ENCODE measurements around the gene PTPRK.

PTPRK gene

GRCh38 chr6:128062882-128063603 is 457.4 kb downstream of the PTPRK start:
- DNase-seq, result no peak

- no peak for DNase-seq
Measured at GRCh38 chr6:128057946-128058345, 462.5 kb downstream of the PTPRK start.

- no peak for DNase-seq
Measured at GRCh38 chr6:128057541-128057940, 462.9 kb downstream of the PTPRK start.

- no peak for DNase-seq
Measured at GRCh38 chr6:128053109-128053508, 467.3 kb downstream of the PTPRK start.

GRCh38 chr6:128047989-128048388 is 472.4 kb downstream of the PTPRK start:
- DNase-seq, result no peak

- no peak for DNase-seq
Measured at GRCh38 chr6:128046033-128046432, 474.4 kb downstream of the PTPRK start.

- DNase-seq, result no peak
Measured at GRCh38 chr6:128039543-128039942, 480.9 kb downstream of the PTPRK start.

- no peak for DNase-seq
Measured at GRCh38 chr6:128036808-128037570, 483.4 kb downstream of the PTPRK start.

- DNase-seq, result no peak
Measured at GRCh38 chr6:128033156-128033555, 487.2 kb downstream of the PTPRK start.

GRCh38 chr6:128032042-128032441 is 488.4 kb downstream of the PTPRK start:
- DNase-seq, result no peak

GRCh38 chr6:128029826-128030225 is 490.6 kb downstream of the PTPRK start:
- DNase-seq, result no peak

- DNase-seq, result no peak
Measured at GRCh38 chr6:128028183-128028582, 492.2 kb downstream of the PTPRK start.

- no peak for DNase-seq
Measured at GRCh38 chr6:128025478-128025877, 494.9 kb downstream of the PTPRK start.

GRCh38 chr6:128024969-128025368 is 495.4 kb downstream of the PTPRK start:
- DNase-seq, result no peak

GRCh38 chr6:128024046-128024445 is 496.4 kb downstream of the PTPRK start:
- DNase-seq, result no peak

GRCh38 chr6:128018821-128019220 is 501.6 kb downstream of the PTPRK start:
- no peak for DNase-seq

- DNase-seq, result no peak
Measured at GRCh38 chr6:128017288-128017687, 503.1 kb downstream of the PTPRK start.

GRCh38 chr6:128007658-128008057 is 512.7 kb downstream of the PTPRK start:
- DNase-seq, result no peak

- DNase-seq, result no peak
Measured at GRCh38 chr6:128005009-128005408, 515.4 kb downstream of the PTPRK start.

- DNase-seq, result no peak
Measured at GRCh38 chr6:128000363-128000762, 520.0 kb downstream of the PTPRK start.

- DNase-seq, result no peak
Measured at GRCh38 chr6:127998985-127999384, 521.4 kb downstream of the PTPRK start.

- no peak for DNase-seq
Measured at GRCh38 chr6:127997496-127998164, 522.8 kb downstream of the PTPRK start.

GRCh38 chr6:127996925-127997324 is 523.5 kb downstream of the PTPRK start:
- no peak for DNase-seq

- DNase-seq, result no peak
Measured at GRCh38 chr6:127992144-127992543, 528.3 kb downstream of the PTPRK start.
